H4 (cell line): ENCODE data around the gene SLC25A17. TPM values are rescaled to one million over a fixed set of nuclear protein-coding genes. Genes with fewer than 3 reads are reported as not detected.
"Not testable (repeated sequence)": the region's sequence is repeated elsewhere in the genome, so short reads cannot be mapped to it uniquely, and the experiment has no call there.

Source experiments
- DNase-seq: peaks from one replicate; pipeline ENCODE4 v3.0.0-alpha.2; 2015; ENCODE audit warnings: low spot score
- total RNA-seq: library from RNA; depleted of rRNA; stranded (reverse); fragments of >200 nt; shearing (Covaris generic); gene quantifications from 2 replicates; pipeline ENCODE4 v1.2.3, GENCODE V29; 2014; rRNA removed

Gene SLC25A17
- total RNA-seq, 1 experiment from 2014 or later: 47.3 TPM

- not testable (repeated sequence) for DNase-seq
Measured at GRCh38 chr22:40720156-40720537, 99.0 kb downstream of the SLC25A17 start.

Other genes with a start within 250 kb of the SLC25A17 start
- 13.6 and 20.5 TPM in 2 replicates for gene MRTFA, start 182.6 kb downstream of the SLC25A17 start, total RNA-seq
- gene MCHR1, start 139.9 kb downstream of the SLC25A17 start, total RNA-seq: not detected in 2 replicates
- 145 and 175 TPM in 2 replicates for gene ST13, start 37.3 kb upstream of the SLC25A17 start, total RNA-seq
- 7.9 and 16.7 TPM in 2 replicates for gene XPNPEP3, start 37.8 kb upstream of the SLC25A17 start, total RNA-seq
- not detected in 2 replicates for gene DNAJB7, start 42.8 kb upstream of the SLC25A17 start, total RNA-seq
- 76.0 and 76.7 TPM in 2 replicates for gene RBX1, start 132.0 kb upstream of the SLC25A17 start, total RNA-seq